CD1c-positive myeloid dendritic cell (primary cell): Measurements from ENCODE around the gene CCDC57.
A peak's percentile ranks its signal among the peaks of the same experiment; 100 is the strongest.
"Not testable (repeated sequence)": the region's sequence is repeated elsewhere in the genome, so short reads cannot be mapped to it uniquely, and the experiment has no call there.

ENCODE experiments used
- DNase-seq: peaks from one replicate; pipeline ENCODE4 v3.0.0-alpha.2; 2016; ENCODE audit errors: extremely low spot score

Gene CCDC57, protein sequence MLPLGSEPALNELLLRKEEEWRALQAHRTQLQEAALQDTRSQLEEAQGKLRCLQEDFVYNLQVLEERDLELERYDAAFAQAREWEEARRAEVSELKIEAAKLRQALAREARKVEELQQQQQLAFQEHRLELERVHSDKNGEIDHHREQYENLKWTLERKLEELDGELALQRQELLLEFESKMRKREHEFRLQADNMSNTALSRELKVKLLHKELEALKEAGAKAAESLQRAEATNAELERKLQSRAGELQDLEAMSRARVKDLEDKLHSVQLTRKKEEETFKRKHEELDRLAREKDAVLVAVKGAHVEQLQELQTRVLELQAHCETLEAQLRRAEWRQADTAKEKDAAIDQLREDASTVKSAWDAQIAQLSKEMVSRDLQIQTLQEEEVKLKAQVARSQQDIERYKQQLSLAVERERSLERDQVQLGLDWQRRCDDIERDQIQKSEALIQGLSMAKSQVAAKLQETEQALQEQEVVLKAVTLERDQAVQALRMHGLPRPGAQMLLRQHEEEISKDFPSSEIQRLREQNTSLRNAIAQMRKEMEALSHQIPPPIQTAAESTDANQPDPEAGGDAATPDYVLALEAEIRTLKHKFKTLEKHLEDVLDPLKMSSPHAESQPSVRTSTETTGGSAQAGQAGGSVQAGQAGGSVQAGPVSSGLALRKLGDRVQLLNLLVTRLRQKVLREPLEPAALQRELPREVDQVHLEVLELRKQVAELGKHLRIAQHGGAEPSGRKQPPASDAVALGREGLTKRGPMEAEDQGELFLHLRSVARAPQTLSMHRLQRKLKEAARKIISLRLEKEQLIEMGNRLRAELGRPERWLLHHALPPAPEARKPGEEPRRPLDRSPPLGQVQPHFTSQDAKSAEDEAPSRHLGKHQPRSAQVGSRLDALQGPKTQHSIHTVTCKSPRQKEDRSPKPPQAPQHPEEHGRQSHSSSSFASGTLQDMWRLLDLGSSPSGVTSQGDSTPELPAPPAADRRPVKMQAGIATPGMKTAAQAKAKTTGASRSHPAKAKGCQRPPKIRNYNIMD

DNA sequence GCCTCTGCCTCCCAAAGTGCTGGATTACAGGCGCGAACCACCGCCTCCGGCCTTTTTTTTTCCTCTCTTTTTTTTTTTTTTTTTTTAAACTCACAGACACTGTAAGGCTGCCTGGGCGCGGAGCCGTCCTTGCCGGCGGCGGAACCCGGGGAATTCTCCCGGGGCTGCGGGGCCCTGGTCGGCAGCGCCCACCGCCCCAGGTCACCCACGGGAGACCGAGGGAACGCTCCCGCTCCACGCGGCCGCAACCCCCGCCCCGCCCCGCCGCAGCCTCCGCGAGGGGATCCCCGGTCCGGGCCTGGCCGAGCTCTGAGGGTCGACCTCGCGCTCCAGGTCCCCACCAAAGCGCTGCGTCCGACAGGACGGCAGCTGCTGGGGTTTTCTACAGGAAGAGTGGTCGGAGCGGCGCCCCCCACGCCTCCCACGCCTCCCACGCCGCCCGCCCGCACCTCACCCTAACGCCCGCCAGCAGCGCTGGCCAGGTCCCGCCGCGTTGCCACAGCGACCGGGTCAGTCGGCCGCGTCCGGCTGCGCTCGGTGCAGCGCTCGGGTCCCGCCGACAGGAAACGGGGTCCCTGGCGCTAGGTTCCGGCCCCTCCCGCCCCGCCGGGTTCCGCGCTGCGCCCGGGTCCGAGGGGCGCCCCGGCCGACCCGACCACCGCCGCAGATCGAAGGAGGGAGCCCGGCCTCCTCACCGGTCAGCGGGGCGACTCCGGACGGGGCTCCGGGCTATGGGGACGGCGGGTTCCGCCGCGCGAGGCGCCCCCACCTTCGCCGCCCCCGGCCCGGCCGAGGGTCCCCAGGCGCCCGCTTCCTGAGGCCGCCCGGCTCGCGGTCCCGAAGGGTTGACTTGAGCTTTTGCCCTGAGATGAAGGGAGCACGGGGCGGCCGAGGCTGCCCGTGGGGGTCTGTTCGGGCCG, at the start of gene CCDC57:
CCDC57 (minus strand) TSS at position 512 of the 920 bp plus-strand sequence. CDS start 10,898 bp downstream, outside the sequence.
- DNase-seq, result peak; percentile 86

DNA sequence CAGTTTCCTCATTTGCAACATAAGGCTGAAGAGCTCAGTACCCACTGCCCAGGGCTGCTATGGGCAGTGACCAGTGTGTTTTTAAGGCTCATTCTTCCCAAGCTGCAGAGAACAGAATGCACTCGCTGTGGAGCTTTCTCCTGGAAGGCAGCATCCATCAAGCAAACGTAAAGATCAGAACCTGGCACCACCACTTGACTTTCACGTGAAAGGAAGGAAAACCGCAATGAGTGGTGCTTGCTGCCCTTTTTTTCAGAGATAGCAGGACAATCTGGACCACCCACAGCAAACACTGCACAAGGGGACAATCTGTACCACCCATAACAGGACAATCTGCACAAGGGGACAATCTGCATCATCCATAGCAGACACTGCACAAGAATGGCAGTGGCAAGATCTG, 49.7 kb upstream of the CCDC57 start:
- no peak for DNase-seq

DNA sequence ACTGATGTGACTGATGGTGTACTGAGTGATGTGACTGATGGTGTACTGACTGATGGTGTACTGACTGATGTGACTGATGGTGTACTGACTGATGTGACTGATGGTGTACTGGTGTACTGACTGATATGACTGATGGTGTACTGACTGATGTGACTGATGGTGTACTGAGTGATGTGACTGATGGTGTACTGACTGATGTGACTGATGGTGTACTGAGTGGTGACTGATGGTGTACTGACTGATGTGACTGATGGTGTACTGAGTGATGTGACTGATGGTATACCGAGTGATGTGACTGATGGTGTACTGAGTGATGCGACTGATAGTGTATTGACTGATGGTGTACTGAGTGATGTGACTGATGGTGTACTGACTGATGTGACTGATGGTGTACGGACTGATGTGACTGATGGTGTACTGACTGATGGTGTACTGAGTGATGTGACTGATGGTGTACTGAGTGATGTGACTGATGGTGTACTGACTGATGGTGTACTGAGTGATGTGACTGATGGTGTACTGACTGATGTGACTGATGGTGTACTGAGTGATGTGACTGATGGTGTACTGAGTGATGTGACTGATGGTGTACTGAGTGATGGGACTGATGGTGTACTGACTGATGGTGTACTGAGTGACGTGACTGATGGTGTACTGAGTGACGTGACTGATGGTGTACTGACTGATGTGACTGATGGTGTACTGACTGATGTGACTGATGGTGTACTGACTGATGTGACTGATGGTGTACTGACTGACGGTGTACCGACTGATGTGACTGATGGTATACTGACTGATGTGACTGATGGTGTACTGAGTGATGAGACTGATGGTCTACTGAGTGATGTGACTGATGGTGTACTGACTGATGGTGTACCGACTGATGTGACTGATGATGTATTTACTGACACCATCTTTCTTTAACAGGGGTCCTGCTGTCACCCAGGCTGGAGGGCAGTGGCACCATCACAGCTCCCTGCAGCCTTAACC, 47.6 kb upstream of the CCDC57 start:
- not testable (repeated sequence) for DNase-seq

DNA sequence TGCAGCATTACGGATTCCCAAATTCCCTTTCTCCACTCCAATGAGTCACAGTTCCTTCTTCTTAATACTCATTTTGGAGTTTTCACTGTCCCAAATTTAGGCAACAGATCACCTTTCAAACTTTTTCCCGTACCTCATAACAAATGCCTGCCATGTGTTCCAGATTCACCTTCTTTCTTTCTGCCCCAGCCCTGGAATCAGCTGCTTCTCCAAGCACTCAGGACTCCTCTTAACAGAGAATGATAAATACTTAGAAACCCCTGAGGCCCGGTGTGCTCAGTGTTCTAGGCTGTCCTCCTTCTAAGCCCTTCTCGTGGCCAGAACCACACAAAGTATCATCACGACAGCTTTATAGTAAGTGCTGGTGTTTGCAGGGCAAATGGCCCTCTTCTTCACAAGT, 45.9 kb upstream of the CCDC57 start:
- DNase-seq, result no peak

DNA sequence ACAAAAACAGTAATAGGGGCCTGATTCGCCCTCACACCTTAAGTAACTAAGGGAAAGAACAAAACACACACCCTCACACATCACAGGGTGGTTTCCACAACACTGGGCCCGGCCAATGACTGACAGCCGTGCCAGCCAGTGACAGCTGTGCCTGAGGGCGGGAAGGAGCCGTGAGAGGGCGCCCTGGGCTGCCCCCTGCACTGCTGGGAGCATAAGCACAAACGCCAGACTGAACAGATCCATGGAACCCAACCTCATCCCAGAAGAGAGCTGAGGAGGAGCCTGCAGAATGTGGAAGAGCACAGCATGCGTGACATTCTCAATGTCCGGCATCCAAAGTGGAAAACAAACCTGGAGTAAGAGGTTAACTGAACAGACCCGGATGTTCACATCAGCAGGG, 44.8 kb upstream of the CCDC57 start:
- no peak for DNase-seq

DNA sequence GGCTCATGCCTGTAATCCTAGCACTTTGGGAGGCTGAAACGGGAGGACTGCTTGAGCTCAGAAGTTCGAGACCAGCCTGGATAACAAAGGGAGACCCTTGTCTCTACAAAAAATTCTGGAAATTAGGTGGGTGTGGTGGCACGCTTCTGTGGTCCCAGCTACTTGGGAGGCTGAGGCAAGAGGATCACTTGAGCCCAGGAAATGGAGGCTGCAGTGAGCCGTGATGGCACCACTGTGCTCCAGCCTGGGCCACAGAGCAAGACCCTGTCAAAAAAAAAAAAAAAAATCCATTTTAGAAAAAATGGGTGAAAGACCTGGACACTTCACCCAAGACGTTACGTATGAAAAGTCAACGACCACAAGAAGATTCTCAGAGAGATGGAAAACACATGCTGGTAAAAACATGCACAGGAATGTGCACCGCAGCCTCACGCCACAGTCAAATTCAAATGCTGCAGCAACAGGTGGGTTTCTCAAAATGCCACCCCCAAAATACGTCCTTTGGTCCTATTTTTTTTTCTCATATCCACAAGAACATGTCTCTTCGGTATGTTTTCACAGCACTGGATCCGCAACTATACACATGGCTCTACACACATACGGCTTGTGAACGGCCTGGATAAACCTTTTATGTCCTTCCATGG, 43.7 kb upstream of the CCDC57 start:
- DNase-seq, result no peak

DNA sequence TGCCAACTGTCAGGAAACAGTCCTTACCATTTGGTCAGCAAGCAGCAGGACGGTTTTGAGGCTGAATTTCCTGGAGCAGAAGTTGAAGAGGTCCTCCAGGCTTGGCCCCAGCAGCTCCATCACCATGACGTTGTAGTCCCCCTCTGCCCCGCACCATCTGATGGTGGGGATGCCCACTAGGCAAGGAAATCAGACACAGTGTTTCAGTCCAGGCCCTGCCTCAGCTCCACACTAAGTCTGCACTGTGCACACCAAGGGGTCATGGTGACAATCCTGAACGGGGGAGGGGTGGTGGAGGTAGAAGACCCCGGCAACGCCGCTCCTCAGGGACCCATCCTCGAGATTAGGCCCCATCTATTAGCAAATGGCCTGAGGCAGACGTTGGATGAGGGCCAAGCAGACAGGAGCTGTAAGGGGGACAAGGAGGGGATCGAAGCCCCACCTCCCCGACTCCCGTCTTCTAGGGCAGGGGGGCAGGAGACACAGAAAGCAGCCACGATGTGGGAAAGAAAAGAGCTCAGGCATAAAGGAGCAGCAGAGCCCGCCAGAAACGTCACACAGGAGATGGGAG, 42.8 kb upstream of the CCDC57 start:
- no peak for DNase-seq

DNA sequence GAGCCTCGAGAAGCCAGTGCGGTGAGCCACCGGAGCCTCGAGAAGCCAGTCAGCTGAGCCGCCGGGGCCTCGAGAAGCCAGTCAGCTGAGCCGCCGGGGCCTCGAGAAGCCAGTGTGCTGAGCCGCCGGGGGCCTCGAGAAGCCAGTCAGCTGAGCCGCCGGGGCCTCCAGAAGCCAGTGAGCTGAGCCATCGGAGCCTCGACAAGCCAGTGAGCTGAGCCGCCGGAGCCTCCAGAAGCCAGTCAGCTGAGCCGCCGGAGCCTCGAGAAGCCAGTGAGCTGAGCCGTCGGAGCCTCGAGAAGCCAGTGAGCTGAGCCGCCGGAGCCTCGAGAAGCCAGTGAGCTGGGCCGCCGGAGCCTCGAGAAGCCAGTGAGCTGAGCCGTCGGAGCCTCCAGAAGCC, 42.1 kb upstream of the CCDC57 start:
- not testable (repeated sequence) for DNase-seq

DNA sequence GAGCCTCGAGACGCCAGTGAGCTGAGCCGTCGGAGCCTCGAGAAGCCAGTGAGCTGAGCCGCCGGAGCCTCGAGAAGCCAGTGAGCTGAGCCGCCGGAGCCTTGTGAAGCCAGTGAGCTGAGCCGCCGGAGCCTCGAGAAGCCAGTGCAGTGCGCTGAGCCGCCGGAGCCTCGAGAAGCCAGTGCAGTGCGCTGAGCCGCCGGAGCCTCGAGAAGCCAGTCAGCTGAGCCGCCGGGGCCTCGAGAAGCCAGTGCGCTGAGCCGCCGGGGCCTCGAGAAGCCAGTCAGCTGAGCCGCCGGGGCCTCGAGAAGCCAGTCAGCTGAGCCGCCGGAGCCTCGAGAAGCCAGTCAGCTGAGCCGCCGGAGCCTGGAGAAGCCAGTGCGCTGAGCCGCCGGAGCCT, 41.5 kb upstream of the CCDC57 start:
- not testable (repeated sequence) for DNase-seq

DNA sequence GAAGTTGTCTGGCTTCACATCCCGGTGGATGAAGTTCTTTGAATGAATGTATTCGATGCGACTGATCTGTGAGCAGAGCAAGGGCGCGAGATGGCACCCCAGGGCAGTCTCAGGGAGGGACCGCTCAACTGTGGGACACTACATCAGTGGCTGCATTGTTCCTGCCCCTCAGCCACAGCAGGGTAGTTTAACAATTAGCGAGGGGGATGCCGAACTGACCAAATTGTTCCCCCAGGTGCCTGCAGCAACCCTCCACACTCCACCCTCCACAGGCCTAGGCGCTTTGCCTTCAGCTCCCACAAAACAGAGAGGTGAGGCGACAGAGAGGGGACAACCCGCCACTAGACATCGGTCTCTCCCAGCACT, 40.5 kb upstream of the CCDC57 start:
- DNase-seq, result no peak

DNA sequence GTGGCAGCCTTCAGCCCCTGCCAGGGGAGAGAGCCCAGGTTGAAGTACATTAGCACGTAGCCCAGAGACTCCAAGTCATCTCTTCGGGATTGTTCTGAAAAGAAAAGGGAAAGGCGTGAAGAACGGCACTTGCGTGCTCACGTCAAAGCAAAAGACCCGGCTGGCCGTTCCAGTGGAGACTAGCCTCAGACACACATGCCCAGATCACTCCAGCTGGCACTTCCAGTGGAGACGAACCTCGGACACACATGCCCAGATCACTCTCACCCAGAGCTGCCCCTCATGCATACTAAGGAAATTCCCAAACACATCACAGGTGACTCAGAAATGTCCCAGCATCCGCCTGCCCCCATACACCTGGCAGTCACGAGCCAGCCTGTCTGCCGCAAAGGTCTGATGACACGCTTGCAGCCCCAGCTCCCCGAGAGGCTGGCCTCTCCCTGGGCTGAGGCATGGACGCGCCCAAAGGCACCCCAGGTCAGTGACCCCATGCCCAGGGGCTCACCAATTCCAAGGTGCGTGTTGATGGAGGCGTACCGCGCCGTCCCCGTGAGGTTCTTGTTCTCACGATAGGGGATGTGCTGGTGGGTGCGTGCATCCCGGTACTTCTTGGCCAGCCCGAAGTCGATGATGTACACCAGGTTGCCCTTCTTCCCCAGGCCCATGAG, 40.0 kb upstream of the CCDC57 start:
- DNase-seq, result no peak

DNA sequence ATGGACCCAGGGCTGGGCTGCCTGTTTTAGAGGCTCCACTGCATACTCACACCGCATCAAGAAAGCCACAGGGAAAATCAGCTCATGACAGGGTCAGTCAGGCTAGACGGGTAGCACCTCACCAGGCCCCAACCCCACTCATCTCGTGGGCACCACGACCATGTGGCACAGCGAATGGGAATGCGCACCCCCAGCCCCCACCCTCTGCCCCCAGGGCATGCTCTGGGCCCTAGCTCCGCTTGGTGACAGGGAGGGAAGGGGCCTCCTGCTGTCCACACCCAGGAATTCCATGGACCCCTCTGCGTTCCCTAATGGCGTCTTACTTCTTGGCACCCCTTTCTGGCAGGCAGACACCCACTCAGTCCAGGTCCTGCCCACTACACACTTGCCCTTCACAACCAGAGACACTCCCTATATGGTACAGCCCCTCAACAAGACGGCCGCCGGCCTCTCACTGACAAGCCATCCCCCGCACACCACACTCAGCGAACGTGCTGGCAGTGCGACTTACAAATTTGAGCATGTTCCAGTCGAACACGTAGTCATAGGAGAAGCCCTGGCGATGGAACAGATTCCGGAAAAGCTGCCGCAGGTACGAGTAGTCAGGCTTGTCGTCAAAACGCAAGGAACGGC, 38.3 kb upstream of the CCDC57 start:
- DNase-seq, result no peak

DNA sequence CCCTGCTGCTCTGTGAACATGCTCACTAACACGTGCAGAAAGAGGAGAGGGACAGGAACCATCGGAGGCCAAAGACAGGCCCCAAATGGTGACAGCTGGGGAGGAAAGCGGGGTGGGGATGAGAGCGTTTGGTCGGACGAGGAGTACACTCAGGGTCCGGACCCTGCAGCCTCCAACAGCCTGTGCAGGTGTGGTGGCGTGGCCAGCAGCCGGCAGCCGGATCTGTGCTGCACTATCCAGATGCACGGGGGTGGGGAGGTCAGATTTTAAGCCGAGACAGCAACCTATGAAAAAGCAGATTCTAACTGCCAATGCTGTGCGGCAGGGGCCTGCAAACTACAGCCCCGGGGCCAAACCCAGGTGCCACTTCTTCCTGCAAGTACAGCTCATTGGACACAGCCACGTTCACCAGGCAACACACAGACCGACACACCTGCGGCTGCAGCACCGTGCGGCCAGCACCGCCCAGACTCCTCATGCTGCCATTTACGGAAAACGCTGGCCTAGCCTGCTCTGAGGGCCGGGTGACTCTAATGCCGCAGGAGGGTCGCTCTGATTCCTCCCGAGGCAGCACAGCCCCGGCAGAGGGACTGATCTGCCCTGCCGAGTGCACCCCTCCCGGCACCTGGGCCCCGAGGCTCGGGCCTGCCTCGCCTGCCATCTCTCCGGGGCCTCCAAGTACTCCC, 37.4 kb upstream of the CCDC57 start:
- DNase-seq, result no peak

DNA sequence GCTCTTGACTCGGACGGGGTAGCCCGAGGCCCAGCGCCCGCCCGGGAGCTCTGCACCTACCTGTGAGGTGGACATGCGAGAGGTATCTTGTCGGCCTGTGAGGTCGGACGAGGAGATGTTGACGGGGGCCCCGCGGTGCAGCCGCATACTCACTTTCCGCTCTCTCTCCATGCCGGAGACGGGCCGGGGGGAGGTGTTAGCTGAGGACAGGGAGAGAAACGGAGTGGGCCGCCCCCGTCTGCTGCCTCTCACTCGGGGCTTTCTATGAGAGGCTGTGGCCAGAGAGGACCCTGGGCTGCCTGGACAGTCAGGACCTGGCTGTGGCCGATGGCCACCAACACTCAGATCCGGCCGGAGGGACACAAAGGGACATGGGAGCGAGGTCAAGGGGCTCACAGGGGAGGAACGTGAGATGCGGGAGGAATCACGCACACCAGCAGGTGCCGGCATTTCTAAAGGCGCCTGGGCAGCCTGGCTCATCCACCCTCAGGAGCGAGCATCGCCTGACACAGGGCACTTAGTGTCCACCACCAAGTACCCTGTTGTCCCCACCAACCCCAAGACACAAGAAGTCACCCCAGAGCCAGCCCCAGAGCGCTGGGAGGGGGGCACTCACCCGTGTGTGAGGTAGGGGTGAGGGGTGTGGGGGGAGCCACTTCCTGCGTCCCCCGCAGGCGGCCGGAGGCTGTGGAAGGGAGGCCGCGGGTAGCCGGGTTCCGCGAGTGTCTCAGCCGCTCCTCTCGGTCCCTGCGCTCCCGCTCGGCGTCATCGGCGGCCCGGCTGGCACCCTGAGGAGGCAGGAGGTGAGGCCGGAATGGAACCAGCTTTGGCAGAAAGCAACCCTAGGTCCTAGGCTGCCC, 36.4 kb upstream of the CCDC57 start:
- DNase-seq, result no peak

DNA sequence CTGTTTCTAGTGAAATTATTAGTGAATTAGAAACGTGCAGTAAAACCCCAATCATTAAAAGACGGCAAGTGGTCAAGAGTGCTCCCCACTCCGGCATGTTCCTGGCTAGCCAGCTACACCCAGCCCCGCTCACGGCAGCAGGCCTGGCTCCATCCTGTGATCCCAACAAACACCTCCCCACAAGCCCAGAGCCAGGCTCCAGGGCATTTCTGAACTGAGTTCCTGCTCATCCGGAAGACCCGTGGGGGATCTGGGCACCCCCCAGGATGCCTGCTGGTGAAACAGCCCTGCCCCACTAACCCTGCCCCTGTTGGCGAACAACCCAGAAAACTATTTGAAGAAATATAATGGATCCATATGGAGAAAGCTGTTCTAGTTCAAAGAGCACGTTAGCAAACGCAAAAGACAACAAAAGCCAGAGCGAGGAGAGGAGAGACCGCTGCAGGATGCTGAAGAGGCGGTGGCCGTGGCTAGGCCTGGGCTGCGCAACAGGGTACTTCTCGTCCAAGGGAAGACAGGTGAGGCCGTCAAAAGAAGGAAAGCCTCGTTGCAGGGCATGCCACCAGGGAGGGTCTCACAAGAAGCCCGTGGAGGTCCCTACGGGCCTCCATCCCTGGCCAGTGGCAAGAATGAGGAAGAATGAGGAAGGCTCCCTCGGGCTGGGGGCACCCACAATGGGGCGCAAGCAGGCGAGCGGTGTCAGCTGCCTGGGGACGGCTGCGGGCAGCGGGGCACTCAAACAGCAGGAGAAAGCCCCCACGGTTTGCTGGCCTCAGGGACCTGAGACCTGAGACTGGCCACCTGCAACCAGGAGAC, 35.4 kb upstream of the CCDC57 start:
- DNase-seq, result no peak
